PC-3 (cell line): ENCODE data around the gene CDH13.

Experiments used
- EZH2 ChIP-seq: fragments of 300-600 bp; sonication (generic); IDR thresholded peaks from one replicate; pipeline ENCODE4 v1.6.1; 2017; ENCODE audit warnings: antibody characterized with exemption, mild to moderate bottlenecking, low read length; ENCODE audit not compliant: unreplicated experiment
- EZH2phosphoT487 ChIP-seq: fragments of 300-600 bp; sonication (generic); IDR thresholded peaks from 2 replicates; pipeline ENCODE4 v1.6.1; 2018; ENCODE audit warnings: mild to moderate bottlenecking, antibody characterized with exemption, low read length, borderline replicate concordance
- TF ChIP-seq, protein P1 (sequence below): fragments of 300-600 bp; sonication (generic); conservative IDR thresholded peaks from 2 replicates; pipeline ENCODE4 v1.5.1; 2017; ENCODE audit warnings: antibody characterized with exemption, low read depth, mild to moderate bottlenecking, low read length

- TF ChIP-seq, protein P1, sequence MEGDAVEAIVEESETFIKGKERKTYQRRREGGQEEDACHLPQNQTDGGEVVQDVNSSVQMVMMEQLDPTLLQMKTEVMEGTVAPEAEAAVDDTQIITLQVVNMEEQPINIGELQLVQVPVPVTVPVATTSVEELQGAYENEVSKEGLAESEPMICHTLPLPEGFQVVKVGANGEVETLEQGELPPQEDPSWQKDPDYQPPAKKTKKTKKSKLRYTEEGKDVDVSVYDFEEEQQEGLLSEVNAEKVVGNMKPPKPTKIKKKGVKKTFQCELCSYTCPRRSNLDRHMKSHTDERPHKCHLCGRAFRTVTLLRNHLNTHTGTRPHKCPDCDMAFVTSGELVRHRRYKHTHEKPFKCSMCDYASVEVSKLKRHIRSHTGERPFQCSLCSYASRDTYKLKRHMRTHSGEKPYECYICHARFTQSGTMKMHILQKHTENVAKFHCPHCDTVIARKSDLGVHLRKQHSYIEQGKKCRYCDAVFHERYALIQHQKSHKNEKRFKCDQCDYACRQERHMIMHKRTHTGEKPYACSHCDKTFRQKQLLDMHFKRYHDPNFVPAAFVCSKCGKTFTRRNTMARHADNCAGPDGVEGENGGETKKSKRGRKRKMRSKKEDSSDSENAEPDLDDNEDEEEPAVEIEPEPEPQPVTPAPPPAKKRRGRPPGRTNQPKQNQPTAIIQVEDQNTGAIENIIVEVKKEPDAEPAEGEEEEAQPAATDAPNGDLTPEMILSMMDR, result no peak
- TF ChIP-seq EZH2, result no peak
- TF ChIP-seq EZH2phosphoT487, result no peak
Measured at GRCh38 chr16:83010776-83011720, 384.3 kb downstream of the CDH13 start.
